Ishikawa (cell line): ENCODE data around the gene STT3B.

Experiments
- CEBPB ChIP-seq: IDR thresholded peaks from 2 replicates; pipeline ENCODE4 v1.6.1; 2012
- CREB1 ChIP-seq: IDR thresholded peaks from 2 replicates; pipeline ENCODE4 v1.6.1; 2012; ENCODE audit warnings: low read depth
- EGR1 ChIP-seq: IDR thresholded peaks from 2 replicates; pipeline ENCODE4 v1.6.1; 2012
- EP300 ChIP-seq: IDR thresholded peaks from 2 replicates; pipeline ENCODE4 v1.6.1; 2012; ENCODE audit warnings: borderline replicate concordance
- FOXM1 ChIP-seq: IDR thresholded peaks from 2 replicates; pipeline ENCODE4 v1.6.1; 2012; ENCODE audit warnings: low read depth, borderline replicate concordance
- MAX ChIP-seq: IDR thresholded peaks from 2 replicates; pipeline ENCODE4 v1.6.1; 2012
- NFIC ChIP-seq: IDR thresholded peaks from 2 replicates; pipeline ENCODE4 v1.6.1; 2012
- RAD21 ChIP-seq: IDR thresholded peaks from 2 replicates; pipeline ENCODE4 v1.6.1; 2012; ENCODE audit warnings: low read depth
- REST ChIP-seq: IDR thresholded peaks from 2 replicates; pipeline ENCODE4 v1.6.1; 2012; ENCODE audit warnings: low read depth, mild to moderate bottlenecking
- TAF1 ChIP-seq: IDR thresholded peaks from 2 replicates; pipeline ENCODE4 v1.6.1; 2012; ENCODE audit warnings: low read depth, mild to moderate bottlenecking
- TCF12 ChIP-seq: IDR thresholded peaks from 2 replicates; pipeline ENCODE4 v1.6.1; 2012; ENCODE audit warnings: low read depth
- TEAD4 ChIP-seq: IDR thresholded peaks from 2 replicates; pipeline ENCODE4 v1.6.1; 2012
- USF1 ChIP-seq: IDR thresholded peaks from 2 replicates; pipeline ENCODE4 v1.6.1; 2012
- YY1 ChIP-seq: IDR thresholded peaks from 2 replicates; pipeline ENCODE4 v1.6.1; 2012; ENCODE audit warnings: low read depth
- ZBTB7A ChIP-seq: IDR thresholded peaks from 2 replicates; pipeline ENCODE4 v1.6.1; 2012; ENCODE audit warnings: low read depth

STT3B gene

GRCh38 chr3:31596176-31596575 lies 63.5 kb downstream of the STT3B start:
- TF ChIP-seq REST (no peak), RAD21 (no peak), EP300 (no peak)

- TF ChIP-seq EP300 (no peak), RAD21 (no peak), TAF1 (no peak), MAX (no peak), TCF12 (no peak), CEBPB (no peak), CREB1 (no peak), TEAD4 (no peak), ZBTB7A (no peak), EGR1 (no peak), FOXM1 (no peak), YY1 (no peak), NFIC (no peak), REST (no peak), USF1 (no peak)
Measured at GRCh38 chr3:31600431-31600830, 67.7 kb downstream of the STT3B start.

- TF ChIP-seq CREB1 (no peak), TCF12 (no peak), RAD21 (no peak), TAF1 (no peak), ZBTB7A (no peak), FOXM1 (no peak), NFIC (no peak), YY1 (no peak), MAX (no peak), EP300 (no peak), EGR1 (no peak), REST (no peak), CEBPB (no peak), TEAD4 (no peak), USF1 (no peak)
Measured at GRCh38 chr3:31606453-31606852, 73.7 kb downstream of the STT3B start.

GRCh38 chr3:31610700-31611275 lies 78.1 kb downstream of the STT3B start:
- TF ChIP-seq EGR1, result no peak
- TF ChIP-seq RAD21, result peak; percentile 56
- TF ChIP-seq MAX, result no peak
- TF ChIP-seq TCF12, result no peak
- TF ChIP-seq FOXM1, result no peak

GRCh38 chr3:31613177-31613576 lies 80.5 kb downstream of the STT3B start:
- no peak for TF ChIP-seq TAF1
- TF ChIP-seq ZBTB7A, result no peak
- TF ChIP-seq CREB1, result no peak
- no peak for TF ChIP-seq CEBPB
- TF ChIP-seq TCF12, result no peak
- TF ChIP-seq TEAD4, result no peak
- TF ChIP-seq YY1, result no peak
- no peak for TF ChIP-seq NFIC
- TF ChIP-seq EGR1, result no peak
